Panc1 (cell line): Measurements from ENCODE around the gene AGT.

Experiments
- POLR2AphosphoS5 ChIP-seq: IDR thresholded peaks from 2 replicates; pipeline ENCODE4 v1.6.1; 2012; ENCODE audit warnings: mild to moderate bottlenecking, low read depth, low read length, moderate library complexity
- TF ChIP-seq, protein P1 (sequence below): fragments of 450-650 bp; IDR thresholded peaks from 2 replicates; pipeline ENCODE4 v1.5.1; 2017; ENCODE audit warnings: mild to moderate bottlenecking

DNA sequence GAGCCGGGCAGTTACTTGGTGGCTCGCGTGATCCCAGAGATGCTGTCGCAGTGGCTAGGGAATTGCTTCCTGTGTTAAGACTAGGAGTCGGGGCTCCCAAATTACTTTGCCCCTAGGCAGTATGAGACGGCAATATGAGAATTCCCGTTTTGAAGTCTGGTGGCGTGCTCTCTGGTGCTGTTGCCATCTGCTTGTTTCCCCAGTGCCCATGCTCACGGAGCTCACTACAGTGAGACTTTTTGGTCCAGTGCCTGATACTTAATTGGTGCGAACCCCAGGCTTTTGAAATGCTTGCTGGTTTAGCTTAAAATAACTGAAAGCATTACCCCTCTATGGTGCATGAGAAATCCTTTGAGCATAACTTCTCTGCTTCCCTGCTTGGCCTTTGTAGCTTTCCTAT lies 22.3 kb downstream of the AGT start:
- TF ChIP-seq, protein P1, sequence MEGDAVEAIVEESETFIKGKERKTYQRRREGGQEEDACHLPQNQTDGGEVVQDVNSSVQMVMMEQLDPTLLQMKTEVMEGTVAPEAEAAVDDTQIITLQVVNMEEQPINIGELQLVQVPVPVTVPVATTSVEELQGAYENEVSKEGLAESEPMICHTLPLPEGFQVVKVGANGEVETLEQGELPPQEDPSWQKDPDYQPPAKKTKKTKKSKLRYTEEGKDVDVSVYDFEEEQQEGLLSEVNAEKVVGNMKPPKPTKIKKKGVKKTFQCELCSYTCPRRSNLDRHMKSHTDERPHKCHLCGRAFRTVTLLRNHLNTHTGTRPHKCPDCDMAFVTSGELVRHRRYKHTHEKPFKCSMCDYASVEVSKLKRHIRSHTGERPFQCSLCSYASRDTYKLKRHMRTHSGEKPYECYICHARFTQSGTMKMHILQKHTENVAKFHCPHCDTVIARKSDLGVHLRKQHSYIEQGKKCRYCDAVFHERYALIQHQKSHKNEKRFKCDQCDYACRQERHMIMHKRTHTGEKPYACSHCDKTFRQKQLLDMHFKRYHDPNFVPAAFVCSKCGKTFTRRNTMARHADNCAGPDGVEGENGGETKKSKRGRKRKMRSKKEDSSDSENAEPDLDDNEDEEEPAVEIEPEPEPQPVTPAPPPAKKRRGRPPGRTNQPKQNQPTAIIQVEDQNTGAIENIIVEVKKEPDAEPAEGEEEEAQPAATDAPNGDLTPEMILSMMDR: no peak
- TF ChIP-seq POLR2AphosphoS5: no peak
